Stomach smooth muscle (tissue), 2 donors: ENCODE results near the gene DYNLT2.
"Not testable (repeated sequence)": the region's sequence is repeated elsewhere in the genome, so short reads cannot be mapped to it uniquely, and the experiment has no call there.

Experiments used
- H3K27ac ChIP-seq: one replicate; pipeline ENCODE4 v1.7.0; 2013; ENCODE audit warnings: mild to moderate bottlenecking, low read length, inconsistent platforms
- H3K27me3 ChIP-seq, 2 donors: one replicate each; pipeline ENCODE4 v1.7.0; 2013; ENCODE audit warnings: low read length in 2 of 2; ENCODE audit not compliant: insufficient read depth in 2 of 2, control insufficient read depth in 1 of 2
- H3K36me3 ChIP-seq, 2 donors: one replicate each; pipeline ENCODE4 v1.7.0; 2013; ENCODE audit warnings: low read length in 2 of 2; ENCODE audit not compliant: control insufficient read depth in 2 of 2, insufficient read depth in 2 of 2
- H3K4me1 ChIP-seq: one replicate; pipeline ENCODE4 v1.7.0; 2013; ENCODE audit warnings: low read length; ENCODE audit not compliant: control insufficient read depth, insufficient read depth
- H3K4me3 ChIP-seq, 2 donors: one replicate each; pipeline ENCODE4 v1.7.0; 2013; ENCODE audit warnings: low read length in 2 of 2
- H3K9ac ChIP-seq, 2 donors: one replicate each; pipeline ENCODE4 v1.7.0; 2013; ENCODE audit warnings: low read length in 2 of 2, mild to moderate bottlenecking in 1 of 2
- H3K9me3 ChIP-seq, 2 donors: one replicate each; pipeline ENCODE4 v1.7.0; 2013; ENCODE audit warnings: low read length in 2 of 2; ENCODE audit not compliant: control insufficient read depth in 2 of 2
- donor health status: healthy.
- donor health status: Pancreatic carcinoma.

The DYNLT2 gene

GRCh38 chr6:169766232-169766631, 14.9 kb upstream of the DYNLT2 start:
- peaks cover 23 to 44% of the 10 kb centered on the region in 2 donors for H3K36me3 ChIP-seq
- H3K27me3 ChIP-seq, result no peaks in the 10 kb centered on the region
- H3K9me3 ChIP-seq, result no peaks in the 10 kb centered on the region
- H3K27ac ChIP-seq, result no peak overlapping the region
- no peak overlapping the region for H3K9ac ChIP-seq
- H3K4me3 ChIP-seq, result no peak overlapping the region
- H3K4me1 ChIP-seq, result no peaks in the 10 kb centered on the region

GRCh38 chr6:169765789-169766188, 14.4 kb upstream of the DYNLT2 start:
- H3K9ac ChIP-seq, H3K27me3 ChIP-seq, H3K27ac ChIP-seq, H3K9me3 ChIP-seq, H3K4me1 ChIP-seq, H3K4me3 ChIP-seq: not testable (repeated sequence)
- peaks cover 23 to 45% of the 10 kb centered on the region in 2 donors for H3K36me3 ChIP-seq

- Histone ChIP-seq H3K27ac (no peak overlapping the region), H3K4me3 (no peak overlapping the region), H3K4me1 (no peaks in the 10 kb centered on the region), H3K36me3 (peaks cover 31 to 50% of the 10 kb centered on the region in 2 donors), H3K27me3 (no peaks in the 10 kb centered on the region), H3K9ac (no peak overlapping the region), H3K9me3 (no peaks in the 10 kb centered on the region)
Measured at GRCh38 chr6:169763881-169764280, 12.5 kb upstream of the DYNLT2 start.

GRCh38 chr6:169763308-169763707, 11.9 kb upstream of the DYNLT2 start:
- Histone ChIP-seq H3K4me1 (no peaks in the 10 kb centered on the region), H3K27ac (no peak overlapping the region), H3K36me3 (peaks cover 35 to 49% of the 10 kb centered on the region in 2 donors), H3K9ac (no peak overlapping the region), H3K4me3 (no peak overlapping the region), H3K9me3 (no peaks in the 10 kb centered on the region), H3K27me3 (no peaks in the 10 kb centered on the region)

- peaks cover 14% of the 10 kb centered on the region for H3K4me1 ChIP-seq
- no peaks in the 10 kb centered on the region for H3K27me3 ChIP-seq
- peaks cover 16 to 24% of the 10 kb centered on the region in 2 donors for H3K36me3 ChIP-seq
Measured at GRCh38 chr6:169755162-169755561, 3.8 kb upstream of the DYNLT2 start.

GRCh38 chr6:169752074-169752623, 777 bp upstream of the DYNLT2 start:
- H3K27ac ChIP-seq, result peak overlapping the region; percentile 87
- H3K36me3 ChIP-seq, result peaks cover 0 to 4% of the 10 kb centered on the region in 2 donors
- peak overlapping the region; percentile 84 to 98 for H3K4me3 ChIP-seq
- no peaks in the 10 kb centered on the region for H3K9me3 ChIP-seq
- no peaks in the 10 kb centered on the region for H3K27me3 ChIP-seq
- peak overlapping the region; percentile 94 to 99 for H3K9ac ChIP-seq
- H3K4me1 ChIP-seq, result peaks cover 14% of the 10 kb centered on the region

More at GRCh38 chr6:169755162-169755561, 3.8 kb upstream of the DYNLT2 start:
- no peak overlapping the region for H3K4me3 ChIP-seq
- H3K27ac ChIP-seq, result no peak overlapping the region
- H3K9me3 ChIP-seq, result no peaks in the 10 kb centered on the region
- no peak overlapping the region for H3K9ac ChIP-seq

GRCh38 chr6:169746556-169746955, 4.8 kb downstream of the DYNLT2 start:
- no peak overlapping the region for H3K9ac ChIP-seq
- no peak overlapping the region for H3K27ac ChIP-seq
- H3K4me3 ChIP-seq, result no peak overlapping the region
- no peaks in the 10 kb centered on the region for H3K9me3 ChIP-seq
- no peaks in the 10 kb centered on the region for H3K27me3 ChIP-seq
- peaks cover 7% of the 10 kb centered on the region for H3K4me1 ChIP-seq
- H3K36me3 ChIP-seq, result no peaks in the 10 kb centered on the region

GRCh38 chr6:169745405-169745804, 6.0 kb downstream of the DYNLT2 start:
- Histone ChIP-seq H3K4me1 (peaks cover under 1% of the 10 kb centered on the region), H3K27ac (no peak overlapping the region), H3K36me3 (no peaks in the 10 kb centered on the region), H3K9ac (no peak overlapping the region), H3K9me3 (no peaks in the 10 kb centered on the region), H3K27me3 (no peaks in the 10 kb centered on the region), H3K4me3 (no peak overlapping the region)

- no peaks in the 10 kb centered on the region for H3K36me3 ChIP-seq
- no peak overlapping the region for H3K4me3 ChIP-seq
- H3K9me3 ChIP-seq, result no peaks in the 10 kb centered on the region
- peaks cover 5% of the 10 kb centered on the region for H3K4me1 ChIP-seq
- no peak overlapping the region for H3K27ac ChIP-seq
- no peaks in the 10 kb centered on the region for H3K27me3 ChIP-seq
- no peak overlapping the region for H3K9ac ChIP-seq
Measured at GRCh38 chr6:169741344-169741743, 10.0 kb downstream of the DYNLT2 start.

- H3K9ac ChIP-seq, result no peak overlapping the region
- H3K4me1 ChIP-seq, result peaks cover 5% of the 10 kb centered on the region
- H3K4me3 ChIP-seq, result no peak overlapping the region
- no peak overlapping the region for H3K27ac ChIP-seq
- H3K27me3 ChIP-seq, result no peaks in the 10 kb centered on the region
- no peaks in the 10 kb centered on the region for H3K36me3 ChIP-seq
- H3K9me3 ChIP-seq, result no peaks in the 10 kb centered on the region
Measured at GRCh38 chr6:169738976-169739529, 12.3 kb downstream of the DYNLT2 start.

GRCh38 chr6:169738204-169738975, 13.0 kb downstream of the DYNLT2 start:
- H3K36me3 ChIP-seq, result no peaks in the 10 kb centered on the region
- no peaks in the 10 kb centered on the region for H3K9me3 ChIP-seq
- H3K4me3 ChIP-seq, result no peak overlapping the region
- no peak overlapping the region for H3K27ac ChIP-seq
- H3K27me3 ChIP-seq, result no peaks in the 10 kb centered on the region
- peaks cover 5% of the 10 kb centered on the region for H3K4me1 ChIP-seq
- H3K9ac ChIP-seq, result no peak overlapping the region
